GM12873 (cell line): ENCODE data around the gene MROH7.

Experiments used
- CTCF ChIP-seq: IDR thresholded peaks from 2 replicates; pipeline ENCODE4 v1.5.1; 2012; ENCODE audit warnings: low read depth, mild to moderate bottlenecking, moderate library complexity, low read length, control low read depth; ENCODE audit not compliant: insufficient read depth; ENCODE audit errors: missing control alignments

Gene MROH7

GRCh38 chr1:54701066-54701465 is 59.5 kb downstream of the MROH7 start:
- TF ChIP-seq CTCF: no peak

GRCh38 chr1:54701996-54702395 is 60.4 kb downstream of the MROH7 start:
- TF ChIP-seq CTCF: no peak

GRCh38 chr1:54703471-54703870 is 61.9 kb downstream of the MROH7 start:
- TF ChIP-seq CTCF: no peak

- TF ChIP-seq CTCF: no peak
Measured at GRCh38 chr1:54705153-54705552, 63.6 kb downstream of the MROH7 start.

GRCh38 chr1:54706419-54706818 is 64.8 kb downstream of the MROH7 start:
- TF ChIP-seq CTCF: no peak

- no peak for TF ChIP-seq CTCF
Measured at GRCh38 chr1:54708385-54708784, 66.8 kb downstream of the MROH7 start.

- TF ChIP-seq CTCF: no peak
Measured at GRCh38 chr1:54709547-54710292, 68.1 kb downstream of the MROH7 start.

GRCh38 chr1:54710434-54710833 is 68.8 kb downstream of the MROH7 start:
- TF ChIP-seq CTCF: no peak
